K562 (cell line): ENCODE measurements around the gene NOTO. TPM values are rescaled to one million over a fixed set of nuclear protein-coding genes. Genes with fewer than 3 reads are reported as not detected.

ENCODE experiments used
- BCOR ChIP-seq: fragments of 450-650 bp; IDR thresholded peaks from 2 replicates; pipeline ENCODE4 v1.6.1; 2016
- CCAR2 ChIP-seq: fragments of 200-400 bp; formaldehyde crosslinking; IDR thresholded peaks from 2 replicates; pipeline ENCODE4 v1.6.1; 2017; ENCODE audit warnings: mild to moderate bottlenecking, low read depth, low read length
- DLX4 ChIP-seq: fragments of 250-450 bp; sonication (Bioruptor Pico); IDR thresholded peaks from 2 replicates; pipeline ENCODE4 v1.6.1; 2021; ENCODE audit warnings: mild to moderate bottlenecking
- DMBX1 ChIP-seq: fragments of 250-450 bp; sonication (Bioruptor Pico); IDR thresholded peaks from 2 replicates; pipeline ENCODE4 v1.8.0; 2022; ENCODE audit warnings: inconsistent platforms, mild to moderate bottlenecking, moderate library complexity, borderline replicate concordance
- ETS1 ChIP-seq: conservative IDR thresholded peaks from 2 replicates; pipeline ENCODE4 v1.6.1; 2011; ENCODE audit warnings: low read depth, mild to moderate bottlenecking, low read length; ENCODE audit not compliant: control insufficient read depth
- ETS2 ChIP-seq: IDR thresholded peaks from 2 replicates; pipeline ENCODE4 v1.6.1; 2016; ENCODE audit warnings: borderline replicate concordance, missing genetic modification characterization, mild to moderate bottlenecking, moderate library complexity, missing compliant biosample characterization; ENCODE audit not compliant: poor library complexity, severe bottlenecking
- FOXP1 ChIP-seq: sonication (generic); formaldehyde crosslinking; IDR thresholded peaks from 2 replicates; pipeline ENCODE4 v1.8.0; 2022; ENCODE audit warnings: mild to moderate bottlenecking, missing genetic modification reagents
- IRF9 ChIP-seq: fragments of 450-650 bp; IDR thresholded peaks from 2 replicates; pipeline ENCODE4 v1.6.1; 2016; ENCODE audit warnings: missing biosample characterization, missing genetic modification characterization
- MLLT1 ChIP-seq, 2 experiments: fragments of 450-650 bp; IDR thresholded peaks; 2 replicates each; pipeline ENCODE4 v1.6.1; 2016
- NFXL1 ChIP-seq: fragments of 450-650 bp; formaldehyde crosslinking; IDR thresholded peaks from 2 replicates; pipeline ENCODE4 v1.4.0; 2021; ENCODE audit warnings: mild to moderate bottlenecking
- NR2F6 ChIP-seq: fragments of 450-650 bp; formaldehyde crosslinking; IDR thresholded peaks from 2 replicates; pipeline ENCODE4 v1.4.0; 2020; ENCODE audit warnings: mild to moderate bottlenecking
- NR4A1 ChIP-seq, 2 experiments: fragments of 250-450 bp in 1 of 2; fragments of 450-650 bp in 1 of 2; sonication (Bioruptor Pico) in 1 of 2; IDR thresholded peaks; 2 replicates each; pipeline versions ENCODE4 v1.4.0 to v1.6.1; 2016 to 2020; ENCODE audit warnings: mild to moderate bottlenecking in 2 of 2, missing compliant biosample characterization in 1 of 2, missing genetic modification characterization in 1 of 2, moderate library complexity in 1 of 2
- PKNOX1 ChIP-seq: fragments of 450-650 bp; IDR thresholded peaks from 2 replicates; pipeline ENCODE4 v1.6.1; 2016
- PREB ChIP-seq: sonication (generic); formaldehyde crosslinking; IDR thresholded peaks from 2 replicates; pipeline ENCODE4 v1.8.1; 2023; ENCODE audit warnings: mild to moderate bottlenecking, missing genetic modification reagents
- PTBP1 ChIP-seq: fragments of 200-400 bp; formaldehyde crosslinking; IDR thresholded peaks from 2 replicates; pipeline ENCODE4 v1.6.1; 2017; ENCODE audit warnings: low read depth, low read length
- RHOXF2B ChIP-seq: fragments of 250-450 bp; sonication (Bioruptor Pico); conservative IDR thresholded peaks from 2 replicates; pipeline ENCODE4 v1.5.1; 2021
- ZNF384 ChIP-seq: IDR thresholded peaks from 2 replicates; pipeline ENCODE4 v1.6.1; 2012; ENCODE audit warnings: low read depth, low read length, improper control_type of control experiment
- ZNF41 ChIP-seq: fragments of 250-450 bp; sonication (Bioruptor Pico); conservative IDR thresholded peaks from 2 replicates; pipeline ENCODE4 v1.4.0; 2020; ENCODE audit warnings: mild to moderate bottlenecking
- ZNF740 ChIP-seq, 3 experiments: fragments of 200-800 bp in 1 of 3; sonication (Bioruptor generic) in 1 of 3; sonication (generic) in 1 of 3; formaldehyde crosslinking in 1 of 3; IDR thresholded peaks; 2 replicates each; pipeline versions ENCODE4 v1.6.1 to v1.8.0; 2016 to 2022; ENCODE audit warnings: mild to moderate bottlenecking in 2 of 3, missing compliant biosample characterization in 2 of 3, missing genetic modification characterization in 2 of 3, missing genetic modification reagents in 1 of 3
- polyA plus RNA-seq, 8 experiments: library from polyadenylated mRNA; depleted of rRNA in 4 of 8; stranded (reverse) in 5 of 8; unstranded in 3 of 8; fragments of >200 nt; fragmentation: Nextera tagmentation in 2 of 8; fragmentation: Illumina TruSeq in 1 of 8; extraction: Ambion mirVana in 2 of 8; extraction: Trizol in 1 of 8; gene quantifications; 2 replicates each; pipeline versions ENCODE4 v1.2.1 to v1.2.3, GENCODE V29; 2011 to 2014; ENCODE audit warnings: inconsistent platforms in 1 of 8, missing spikeins in 1 of 8
- total RNA-seq, 7 experiments: library from RNA; depleted of rRNA in 6 of 7; stranded (reverse); fragments of >200 nt in 6 of 7; fragmentation: Illumina TruSeq in 2 of 7; extraction: Trizol in 2 of 7; gene quantifications; 2 replicates each; pipeline versions ENCODE4 v1.2.1 to v1.2.3, GENCODE V29; 2011 to 2021; ENCODE audit warnings: low replicate concordance in 1 of 7

Gene NOTO
- total and polyA plus RNA-seq, 9 of the 15 experiments (the other 6 are each of a cell fraction or from before 2014, with no cell fraction given): not detected

- TF ChIP-seq PKNOX1 (no peak), ETS1 (no peak), CCAR2 (no peak), ZNF740 (CRISPR knock-in tag; IDR thresholded peaks at IDR 0.05) (no peak), ZNF740 (tag; IDR thresholded peaks at IDR 0.05) (no peak), DMBX1 (CRISPR knock-in tag) (no peak), ZNF384 (no peak), FOXP1 (CRISPR knock-in tag) (no peak), DLX4 (CRISPR knock-in tag) (no peak), MLLT1 (IDR thresholded peaks at IDR 0.05) (no peak), BCOR (peak; percentile 97), NFXL1 (CRISPR knock-in tag) (no peak), NR2F6 (no peak), PTBP1 (0 out of 2 replicates have a peak, but pooled peaks have one; percentile 65), ETS2 (tag) (no peak), RHOXF2B (CRISPR knock-in tag) (no peak), IRF9 (no peak), PREB (CRISPR knock-in tag) (no peak), ZNF41 (CRISPR knock-in tag) (no peak), NR4A1 (CRISPR knock-in tag; IDR thresholded peaks at IDR 0.05) (no peak), NR4A1 (tag; IDR thresholded peaks at IDR 0.05) (no peak)
These were observed 38.6 kb upstream of the NOTO start (continued) for GRCh38 chr2:73163483-73164367.
